GM18502 (cell line): Measurements from ENCODE around the gene MOB3B.

Experiments
- ATAC-seq: cut with Tn5 transposase; IDR thresholded peaks from one replicate; pipeline ENCODE4 v1.9.1; 2021; ENCODE audit warnings: mild to moderate bottlenecking; ENCODE audit not compliant: unreplicated experiment, poor library complexity

Gene MOB3B

DNA sequence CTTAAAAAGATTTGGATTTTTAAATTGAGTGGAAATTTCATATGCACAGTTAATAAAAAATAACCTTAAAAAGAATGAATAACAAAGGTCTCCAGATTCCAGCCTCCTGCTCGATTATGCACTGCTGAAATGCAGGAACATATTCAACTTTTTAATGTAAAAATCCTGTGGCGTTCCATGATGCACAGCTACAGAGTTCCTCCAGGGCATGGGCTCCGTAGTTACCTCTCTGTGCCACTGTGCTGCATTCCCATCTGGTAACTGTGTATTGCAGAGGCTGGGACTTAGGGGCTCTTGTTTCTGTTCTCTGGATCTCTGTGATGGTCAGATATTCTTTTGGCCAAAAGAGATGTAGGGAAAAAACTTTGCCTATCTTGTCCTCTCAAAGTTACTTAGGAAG lies 201.1 kb downstream of the MOB3B start:
- ATAC-seq = no peak

- no peak for ATAC-seq
These were observed 218.4 kb downstream of the MOB3B start for GRCh38 chr9:27311184-27311583.

- ATAC-seq = no peak
These were observed 219.0 kb downstream of the MOB3B start for GRCh38 chr9:27310582-27310981.

GRCh38 chr9:27308691-27309390 lies 220.8 kb downstream of the MOB3B start:
- no peak for ATAC-seq

DNA sequence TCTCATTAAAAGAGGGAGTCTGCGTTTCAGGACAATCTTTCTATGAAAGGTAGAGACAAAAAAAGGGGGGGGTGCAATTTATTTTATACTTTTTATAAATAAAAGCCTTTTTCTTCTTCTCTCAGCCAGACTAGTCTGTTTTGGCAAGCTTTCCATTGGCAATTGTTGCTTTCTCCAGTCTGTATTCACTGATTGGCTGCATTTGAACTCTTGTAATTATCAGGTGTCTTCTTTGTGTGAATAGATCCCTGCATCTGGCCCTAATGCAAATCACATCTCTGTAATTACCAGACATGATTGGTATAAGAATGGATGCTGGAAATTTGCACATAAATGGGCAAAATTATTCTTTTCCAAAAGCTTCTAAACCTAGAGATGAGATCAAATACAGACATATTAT lies 225.1 kb downstream of the MOB3B start:
- no peak for ATAC-seq

GRCh38 chr9:27303219-27303618 lies 226.4 kb downstream of the MOB3B start:
- ATAC-seq = no peak

DNA sequence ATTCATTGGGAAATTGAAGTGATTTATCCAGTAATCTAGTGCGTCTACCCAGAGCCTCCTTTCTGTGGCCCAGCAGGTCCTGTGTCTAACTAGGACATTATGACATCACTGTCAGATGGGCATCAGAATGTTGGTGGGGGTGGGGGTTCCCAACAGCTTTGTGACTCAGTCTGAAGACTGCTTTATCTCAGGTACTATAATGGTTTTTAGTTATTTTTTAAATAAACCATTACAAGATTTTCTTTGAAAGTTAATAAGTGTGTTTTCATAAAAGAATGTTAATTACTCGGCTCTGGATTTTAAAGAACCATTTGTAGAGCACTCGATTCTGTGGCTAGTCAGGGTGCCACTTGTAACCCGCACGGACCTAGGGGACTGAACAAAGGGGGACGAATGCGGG lies 232.6 kb downstream of the MOB3B start, which contains the start of gene EQTN:
TSS of gene EQTN (minus strand) at position 101 of the 400 bp plus-strand sequence. CDS start at position 6, 95 bp downstream.
- ATAC-seq = no peak

- no peak for ATAC-seq
These were observed 235.6 kb downstream of the MOB3B start for GRCh38 chr9:27293996-27294395.

GRCh38 chr9:27292659-27293405 lies 236.8 kb downstream of the MOB3B start:
- ATAC-seq = no peak

DNA sequence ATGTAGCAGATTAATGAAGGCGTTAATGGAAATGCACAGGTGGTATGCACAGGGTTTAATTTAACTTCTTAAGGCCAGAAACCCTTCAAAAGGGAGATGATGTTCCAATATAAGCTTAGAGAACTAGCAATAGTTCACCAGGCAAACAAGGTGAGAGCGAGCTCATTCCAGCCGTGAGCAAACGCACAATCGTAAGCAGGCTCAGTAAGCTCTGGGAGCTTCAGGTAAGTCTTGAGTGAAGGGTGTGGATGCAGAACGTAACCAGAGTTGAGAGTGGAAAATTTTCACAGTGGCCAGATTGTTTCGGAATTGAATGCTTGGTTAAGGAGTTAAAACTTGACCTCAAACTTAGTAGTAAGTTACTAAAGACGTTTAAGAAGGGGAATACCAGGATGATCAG lies 238.3 kb downstream of the MOB3B start:
- ATAC-seq = no peak

GRCh38 chr9:27282269-27282668 lies 247.3 kb downstream of the MOB3B start:
- no peak for ATAC-seq

DNA sequence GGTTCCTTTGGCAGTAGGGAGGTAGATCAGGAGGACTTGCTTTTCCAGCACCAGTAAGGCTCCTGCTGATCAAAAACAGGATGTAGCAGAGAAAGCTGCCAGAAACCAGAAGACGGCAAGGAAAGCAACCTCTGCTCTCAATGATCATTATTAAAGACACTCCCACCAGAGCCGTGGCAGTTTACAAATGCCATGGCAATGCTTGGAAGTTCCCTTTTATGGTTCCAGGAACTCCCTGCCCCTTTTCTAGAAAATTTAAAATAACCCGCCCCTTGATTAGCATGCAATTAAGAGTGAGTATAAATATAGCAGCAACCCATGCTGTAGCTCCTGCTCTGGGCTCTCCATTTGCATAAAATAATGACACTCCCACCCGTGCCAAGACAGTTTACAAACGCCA lies 248.8 kb downstream of the MOB3B start:
- no peak for ATAC-seq

DNA sequence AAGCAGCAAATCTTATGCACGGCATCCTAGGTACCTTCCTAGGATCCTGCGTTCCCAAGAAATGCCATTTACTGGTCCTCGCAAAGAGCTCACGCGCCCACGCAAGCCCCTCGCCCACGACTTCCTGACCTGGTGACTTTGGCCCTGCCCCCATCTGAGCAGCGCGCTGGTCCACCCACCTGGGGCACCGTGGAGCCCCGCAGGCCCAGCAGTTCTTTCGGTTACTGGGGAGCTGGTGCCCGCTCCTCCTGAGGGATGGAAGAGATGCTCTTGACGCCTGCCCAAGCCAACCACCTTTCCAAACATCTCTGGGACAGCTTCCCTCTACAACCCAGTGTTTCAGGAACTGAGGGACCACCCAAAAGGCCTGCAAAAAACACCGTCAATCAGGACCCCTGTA lies 249.4 kb downstream of the MOB3B start:
- no peak for ATAC-seq

- ATAC-seq = no peak
These were observed 250.0 kb downstream of the MOB3B start for GRCh38 chr9:27279611-27280010.

GRCh38 chr9:27278374-27278773 lies 251.2 kb downstream of the MOB3B start:
- ATAC-seq = no peak

GRCh38 chr9:27276193-27277030 lies 253.2 kb downstream of the MOB3B start:
- peak; percentile 69 for ATAC-seq
